H9 (cell line): ENCODE results near the gene HIRA. TPM values are rescaled to one million over a fixed set of nuclear protein-coding genes. Genes with fewer than 3 reads are reported as not detected.

Source experiments
- DNase-seq: peaks from one replicate; pipeline ENCODE4 v3.0.0-alpha.2; 2017
- H2AFZ ChIP-seq: one replicate; pipeline ENCODE4 v1.6.1; 2013; ENCODE audit warnings: mild to moderate bottlenecking, low read length, control low read depth, moderate library complexity
- H2AK5ac ChIP-seq: 2 replicates; pipeline ENCODE4 v1.6.1; 2013; ENCODE audit warnings: low read length, control low read depth, mixed read lengths; ENCODE audit not compliant: insufficient read length
- H2BK120ac ChIP-seq: one replicate; pipeline ENCODE4 v1.6.1; 2013; ENCODE audit warnings: low read depth, mild to moderate bottlenecking, low read length, control low read depth, inconsistent platforms; ENCODE audit not compliant: poor library complexity, severe bottlenecking
- H2BK12ac ChIP-seq: 2 replicates; pipeline ENCODE4 v1.6.1; 2013; ENCODE audit warnings: low read length, control low read depth, mixed read lengths, low read depth; ENCODE audit not compliant: insufficient read length
- H2BK15ac ChIP-seq: 2 replicates; pipeline ENCODE4 v1.6.1; 2013; ENCODE audit warnings: low read depth, low read length, control low read depth
- H2BK20ac ChIP-seq: one replicate; pipeline ENCODE4 v1.6.1; 2013; ENCODE audit warnings: low read depth, mild to moderate bottlenecking, low read length, control low read depth, inconsistent platforms; ENCODE audit not compliant: poor library complexity, severe bottlenecking
- H2BK5ac ChIP-seq: 2 replicates; pipeline ENCODE4 v1.6.1; 2013; ENCODE audit warnings: low read length, control low read depth, mixed read lengths; ENCODE audit not compliant: insufficient read length
- H3K14ac ChIP-seq: 2 replicates; pipeline ENCODE4 v1.6.1; 2013; ENCODE audit warnings: low read length, control low read depth; ENCODE audit not compliant: insufficient read depth
- H3K18ac ChIP-seq: 2 replicates; pipeline ENCODE4 v1.6.1; 2013; ENCODE audit warnings: low read depth, mild to moderate bottlenecking, mixed read lengths, low read length, control low read depth; ENCODE audit not compliant: insufficient read length
- H3K23ac ChIP-seq: 2 replicates; pipeline ENCODE4 v1.6.1; 2013; ENCODE audit warnings: low read length, control low read depth, mixed read lengths, low read depth; ENCODE audit not compliant: insufficient read length
- H3K23me2 ChIP-seq: 2 replicates; pipeline ENCODE4 v1.6.1; 2013; ENCODE audit warnings: low read depth, mild to moderate bottlenecking, mixed read lengths, low read length, control low read depth; ENCODE audit not compliant: insufficient read length, poor library complexity, severe bottlenecking
- H3K27ac ChIP-seq: 2 replicates; pipeline ENCODE4 v1.5.1; 2013; ENCODE audit warnings: low read length, control low read depth, mixed read lengths, low read depth; ENCODE audit not compliant: insufficient read length
- H3K27me3 ChIP-seq: 2 replicates; pipeline ENCODE4 v1.6.1; 2013; ENCODE audit warnings: low read length, control low read depth, inconsistent platforms; ENCODE audit not compliant: insufficient read depth
- H3K4ac ChIP-seq: 2 replicates; pipeline ENCODE4 v1.6.1; 2013; ENCODE audit warnings: low read depth, mild to moderate bottlenecking, control low read depth, inconsistent platforms, low read length, moderate library complexity
- H3K4me1 ChIP-seq: 2 replicates; pipeline ENCODE4 v1.6.1; 2013; ENCODE audit warnings: low read length, control low read depth, inconsistent platforms; ENCODE audit not compliant: insufficient read depth
- H3K4me2 ChIP-seq: 2 replicates; pipeline ENCODE4 v1.6.1; 2013; ENCODE audit warnings: low read length, control low read depth, mixed read lengths; ENCODE audit not compliant: insufficient read length, insufficient read depth
- H3K56ac ChIP-seq: 2 replicates; pipeline ENCODE4 v1.6.1; 2013; ENCODE audit warnings: low read depth, mild to moderate bottlenecking, mixed read lengths, low read length, control low read depth; ENCODE audit not compliant: insufficient read length
- H3K79me1 ChIP-seq: 2 replicates; pipeline ENCODE4 v1.6.1; 2013; ENCODE audit warnings: low read depth, mild to moderate bottlenecking, moderate library complexity, low read length, control low read depth, inconsistent platforms; ENCODE audit not compliant: insufficient read depth, poor library complexity, severe bottlenecking
- H3K79me2 ChIP-seq: 2 replicates; pipeline ENCODE4 v1.6.1; 2013; ENCODE audit warnings: low read length, control low read depth, inconsistent platforms; ENCODE audit not compliant: insufficient read depth
- H3K9ac ChIP-seq: 2 replicates; pipeline ENCODE4 v1.6.1; 2013; ENCODE audit warnings: low read length, control low read depth, mixed read lengths; ENCODE audit not compliant: insufficient read length; ENCODE audit errors: extremely low read depth
- H3K9me3 ChIP-seq: one replicate; pipeline ENCODE4 v1.6.1; 2013; ENCODE audit warnings: low read depth, low read length, inconsistent platforms; ENCODE audit not compliant: control insufficient read depth
- H3T11ph ChIP-seq: one replicate; pipeline ENCODE4 v1.6.1; 2013; ENCODE audit warnings: mild to moderate bottlenecking, low read length, control low read depth, inconsistent platforms
- H4K20me1 ChIP-seq: one replicate; pipeline ENCODE4 v1.6.1; 2013; ENCODE audit not compliant: control insufficient read depth, insufficient read length, insufficient read depth
- H4K5ac ChIP-seq: 2 replicates; pipeline ENCODE4 v1.6.1; 2013; ENCODE audit warnings: low read depth, mild to moderate bottlenecking, mixed read lengths, low read length, control low read depth; ENCODE audit not compliant: insufficient read length
- H4K8ac ChIP-seq: replicated peaks from 2 replicates; pipeline ENCODE4 v1.6.1; 2013; ENCODE audit warnings: low read length, control low read depth, mixed read lengths, low read depth; ENCODE audit not compliant: insufficient read length
- H4K91ac ChIP-seq: 2 replicates; pipeline ENCODE4 v1.6.1; 2013; ENCODE audit warnings: low read depth, mild to moderate bottlenecking, moderate library complexity, mixed read lengths, low read length, control low read depth; ENCODE audit not compliant: insufficient read length
- H3K27ac Mint-ChIP-seq, 3 experiments: 2 replicates in 2 of 3; 3 replicates in 1 of 3; pipeline ENCODE4 v1.8.0; 2020 to 2021; ENCODE audit warnings: mixed read lengths in 3 of 3, mild to moderate bottlenecking in 1 of 3, moderate library complexity in 1 of 3
- H3K27me3 Mint-ChIP-seq: 2 replicates; pipeline ENCODE4 v1.8.0; 2021; ENCODE audit warnings: low read depth, mild to moderate bottlenecking, moderate library complexity, mixed read lengths
- H3K36me3 Mint-ChIP-seq, 3 experiments: 2 replicates in 2 of 3; 3 replicates in 1 of 3; pipeline ENCODE4 v1.8.0; 2020 to 2021; ENCODE audit warnings: low read depth in 3 of 3, mixed read lengths in 3 of 3; ENCODE audit not compliant: insufficient read depth in 1 of 3
- H3K4me1 Mint-ChIP-seq, 2 experiments: 2 replicates each; pipeline ENCODE4 v1.8.0; 2020; ENCODE audit warnings: mixed read lengths in 2 of 2
- H3K4me3 Mint-ChIP-seq, 2 experiments: 2 replicates in 1 of 2; 3 replicates in 1 of 2; pipeline ENCODE4 v1.8.0; 2020 to 2021; ENCODE audit warnings: mild to moderate bottlenecking in 2 of 2, mixed read lengths in 2 of 2, moderate library complexity in 1 of 2
- H3K9me3 Mint-ChIP-seq, 2 experiments: 2 replicates in 1 of 2; 3 replicates in 1 of 2; pipeline ENCODE4 v1.8.0; 2020; ENCODE audit warnings: mild to moderate bottlenecking in 2 of 2, mixed read lengths in 2 of 2, moderate library complexity in 1 of 2
- CTCF ChIP-seq: fragments of 200-600 bp; sonication (generic); conservative IDR thresholded peaks from 3 replicates; pipeline ENCODE4 v1.8.0; 2021; ENCODE audit warnings: antibody characterized with exemption, mild to moderate bottlenecking
- whole genome bisulfite sequencing: extraction: QIAGEN DNeasy Blood & Tissue Kit; methylation state at CpG from one replicate; pipeline ENCODE4 v1.1.7; 2013; ENCODE audit warnings: missing lambda C conversion rate, low lambda C conversion rate, mixed read lengths; ENCODE audit not compliant: insufficient read length; ENCODE audit errors: extremely low coverage; 5-methylcytosine and 5-hydroxymethylcytosine counted together
- total RNA-seq: library from RNA; stranded (reverse); gene quantifications from 2 replicates; pipeline ENCODE4 v1.2.1, GENCODE V29; 2021

HIRA gene
- total RNA-seq, 1 experiment from 2014 or later, result 51.9 TPM

GRCh38 chr22:19455033-19455432 is 23.5 kb upstream of the HIRA start:
- Mint-ChIP-seq H3K36me3 (peaks cover 35 to 86% (median 60%) of the 10 kb centered on the region in 3 experiments), H3K9me3 (no peaks in the 10 kb centered on the region), H3K4me1 (peaks cover 2 to 12% of the 10 kb centered on the region in 2 experiments; a peak in 2 of 4 replicates), H3K27me3 (no peaks in the 10 kb centered on the region), H3K27ac (no peak overlapping the region), H3K4me3 (no peak overlapping the region)
- Histone ChIP-seq H3K23me2 (no peaks in the 10 kb centered on the region), H2BK20ac (no peak overlapping the region), H2AFZ (no peak overlapping the region), H2BK15ac (no peak overlapping the region), H3K56ac (no peak overlapping the region), H3K4me1 (no peaks in the 10 kb centered on the region), H3K9ac (no peak overlapping the region), H3K18ac (no peak overlapping the region), H4K20me1 (no peaks in the 10 kb centered on the region), H3K23ac (no peak overlapping the region), H2BK12ac (no peak overlapping the region), H3K4me2 (no peak overlapping the region), H3K4ac (no peak overlapping the region), H3T11ph (no peak overlapping the region), H2BK120ac (no peak overlapping the region), H4K5ac (no peak overlapping the region), H4K91ac (no peak overlapping the region), H2AK5ac (no peak overlapping the region), H3K27me3 (no peaks in the 10 kb centered on the region), H3K79me1 (no peaks in the 10 kb centered on the region), H2BK5ac (no peak overlapping the region), H3K79me2 (no peaks in the 10 kb centered on the region), H3K27ac (no peak overlapping the region), H3K9me3 (no peaks in the 10 kb centered on the region), H4K8ac (no peak overlapping the region), H3K14ac (no peak overlapping the region)
- no peak for TF ChIP-seq CTCF
- WGBS, result no CpG with 5 or more reads among the region's 2 CpGs
- DNase-seq, result no peak
